ENCODE measurements around the gene TNRC6C.
"Not testable (repeated sequence)": the region's sequence is repeated elsewhere in the genome, so short reads cannot be mapped to it uniquely, and the experiment has no call there.

The TNRC6C gene

GRCh38 chr17:78139861-78140168, 181.3 kb downstream of the TNRC6C start:
- not testable (repeated sequence) for H4K91ac ChIP-seq (ENCODE audit: low read depth, low read length, poor library complexity)

GRCh38 chr17:78140169-78141051, 181.9 kb downstream of the TNRC6C start:
- Histone ChIP-seq H3K27ac (replicated peaks; ENCODE audit: low read length) (no peak overlapping the region), H3K9me3 (replicated peaks in 1 of 2; ENCODE audit: control insufficient read depth in 2 of 2, insufficient read depth in 1 of 2, low read depth in 1 of 2, low read length in 2 of 2) (no peaks in the 10 kb centered on the region), H2BK120ac (ENCODE audit: low read depth, low read length) (peak overlapping the region; percentile 81), H3K23ac (ENCODE audit: low read depth, low read length, poor library complexity) (peak overlapping the region; percentile 98), H2AK5ac (ENCODE audit: low read depth, low read length) (peak overlapping the region; percentile 97), H3K4me3 (ENCODE audit: low read length in 2 of 2) (no peak overlapping the region), H4K91ac (ENCODE audit: low read depth, low read length, poor library complexity) (no peak overlapping the region), H4K8ac (ENCODE audit: low read depth, low read length) (peak overlapping the region; percentile 82), H3K36me3 (replicated peaks in 1 of 2; ENCODE audit: control insufficient read depth in 2 of 2, insufficient read depth in 2 of 2, low read length in 2 of 2) (no peaks in the 10 kb centered on the region), H2BK12ac (ENCODE audit: low read length) (peak overlapping the region; percentile 22), H3K27me3 (ENCODE audit: control insufficient read depth in 3 of 3, insufficient read depth in 3 of 3, low read depth in 1 of 3, low read length in 3 of 3) (peaks cover 0 to 32% (median 3%) of the 10 kb centered on the region in 3 experiments), H3K4me2 (ENCODE audit: insufficient read depth, low read length, poor library complexity, severe bottlenecking) (peak overlapping the region; percentile 40), H2BK15ac (ENCODE audit: low read length) (peak overlapping the region; percentile 81), H3K14ac (ENCODE audit: low read length) (no peak overlapping the region), H3K4me1 (ENCODE audit: control insufficient read depth in 2 of 2, insufficient read depth in 1 of 2, low read depth in 1 of 2, low read length in 2 of 2) (peaks cover 3 to 6% of the 10 kb centered on the region in 2 donors), H3K18ac (ENCODE audit: low read length) (peak overlapping the region; percentile 95), H3K9ac (ENCODE audit: low read depth, low read length, poor library complexity) (peak overlapping the region; percentile 70), H2AFZ (ENCODE audit: low read length) (no peak overlapping the region), H2BK5ac (ENCODE audit: low read length) (no peak overlapping the region), H3K79me1 (ENCODE audit: low read depth, low read length) (peaks cover 2% of the 10 kb centered on the region), H3K4ac (ENCODE audit: low read length) (no peak overlapping the region)
- no CpG with 5 or more reads among the region's 58 CpGs for WGBS, 2 donors (ENCODE audit: extremely low coverage in 2 of 2, insufficient read length in 2 of 2, insufficient replicate concordance in 1 of 2)
- peak; percentile 92 for DNase-seq (ENCODE audit: low spot score)

More at GRCh38 chr17:78139861-78140168, 181.3 kb downstream of the TNRC6C start:
- Histone ChIP-seq H3K18ac (ENCODE audit: low read length) (peak overlapping the region; percentile 8), H3K27me3 (ENCODE audit: control insufficient read depth in 3 of 3, insufficient read depth in 3 of 3, low read depth in 1 of 3, low read length in 3 of 3) (peaks cover 0 to 37% (median 3%) of the 10 kb centered on the region in 3 experiments), H2AK5ac (ENCODE audit: low read depth, low read length) (peak overlapping the region; percentile 89)
- not testable (repeated sequence) for DNase-seq (ENCODE audit: low spot score); H3K27ac ChIP-seq (replicated peaks; ENCODE audit: low read length); H3K4me3 ChIP-seq (ENCODE audit: low read length in 2 of 2); H3K36me3 ChIP-seq (replicated peaks in 1 of 2; ENCODE audit: control insufficient read depth in 2 of 2, insufficient read depth in 2 of 2, low read length in 2 of 2); H3K4ac ChIP-seq (ENCODE audit: low read length); H3K9me3 ChIP-seq (replicated peaks in 1 of 2; ENCODE audit: control insufficient read depth in 2 of 2, insufficient read depth in 1 of 2, low read depth in 1 of 2, low read length in 2 of 2); H3K4me2 ChIP-seq (ENCODE audit: insufficient read depth, low read length, poor library complexity, severe bottlenecking); H3K23ac ChIP-seq (ENCODE audit: low read depth, low read length, poor library complexity); H3K14ac ChIP-seq (ENCODE audit: low read length); H2BK120ac ChIP-seq (ENCODE audit: low read depth, low read length); H4K8ac ChIP-seq (ENCODE audit: low read depth, low read length); H2BK12ac ChIP-seq (ENCODE audit: low read length); H3K79me1 ChIP-seq (ENCODE audit: low read depth, low read length); H3K4me1 ChIP-seq (ENCODE audit: control insufficient read depth in 2 of 2, insufficient read depth in 1 of 2, low read depth in 1 of 2, low read length in 2 of 2); H3K9ac ChIP-seq (ENCODE audit: low read depth, low read length, poor library complexity); H2AFZ ChIP-seq (ENCODE audit: low read length); H2BK15ac ChIP-seq (ENCODE audit: low read length); H2BK5ac ChIP-seq (ENCODE audit: low read length)
- no CpG with 5 or more reads among the region's 12 CpGs for WGBS, 2 donors (ENCODE audit: extremely low coverage in 2 of 2, insufficient read length in 2 of 2, insufficient replicate concordance in 1 of 2)

GRCh38 chr17:78141437-78142118, 183.1 kb downstream of the TNRC6C start:
- no peak overlapping the region for H3K27ac ChIP-seq (replicated peaks; ENCODE audit: low read length)
- H2AFZ ChIP-seq (ENCODE audit: low read length): no peak overlapping the region
- H3K4me3 ChIP-seq (ENCODE audit: low read length in 2 of 2): no peak overlapping the region
- H3K14ac ChIP-seq (ENCODE audit: low read length): peak overlapping the region; percentile 94
- peak overlapping the region; percentile 44 for H3K9ac ChIP-seq (ENCODE audit: low read depth, low read length, poor library complexity)
- H2BK12ac ChIP-seq (ENCODE audit: low read length): peak overlapping the region; percentile 98
- H3K27me3 ChIP-seq (ENCODE audit: control insufficient read depth in 3 of 3, insufficient read depth in 3 of 3, low read depth in 1 of 3, low read length in 3 of 3): peaks cover 0 to 36% (median 3%) of the 10 kb centered on the region in 3 experiments
- H2BK120ac ChIP-seq (ENCODE audit: low read depth, low read length): peak overlapping the region; percentile 91
- no CpG with 5 or more reads among the region's 20 CpGs for WGBS, 2 donors (ENCODE audit: extremely low coverage in 2 of 2, insufficient read length in 2 of 2, insufficient replicate concordance in 1 of 2)
- no peak overlapping the region for H4K8ac ChIP-seq (ENCODE audit: low read depth, low read length)
- no peak overlapping the region for H3K4me2 ChIP-seq (ENCODE audit: insufficient read depth, low read length, poor library complexity, severe bottlenecking)
- peaks cover 3 to 6% of the 10 kb centered on the region in 2 donors for H3K4me1 ChIP-seq (ENCODE audit: control insufficient read depth in 2 of 2, insufficient read depth in 1 of 2, low read depth in 1 of 2, low read length in 2 of 2)
- H3K9me3 ChIP-seq (replicated peaks in 1 of 2; ENCODE audit: control insufficient read depth in 2 of 2, insufficient read depth in 1 of 2, low read depth in 1 of 2, low read length in 2 of 2): peaks cover 0 to 2% of the 10 kb centered on the region in 2 donors
- H2AK5ac ChIP-seq (ENCODE audit: low read depth, low read length): peak overlapping the region; percentile 92
- no peak overlapping the region for H2BK5ac ChIP-seq (ENCODE audit: low read length)
- no peak overlapping the region for H4K91ac ChIP-seq (ENCODE audit: low read depth, low read length, poor library complexity)
- H3K18ac ChIP-seq (ENCODE audit: low read length): peak overlapping the region; percentile 74
- peak overlapping the region; percentile 81 for H2BK15ac ChIP-seq (ENCODE audit: low read length)
- DNase-seq (ENCODE audit: low spot score): no peak
- no peak overlapping the region for H3K4ac ChIP-seq (ENCODE audit: low read length)
- H3K23ac ChIP-seq (ENCODE audit: low read depth, low read length, poor library complexity): peak overlapping the region; percentile 80
- no peaks in the 10 kb centered on the region for H3K36me3 ChIP-seq (replicated peaks in 1 of 2; ENCODE audit: control insufficient read depth in 2 of 2, insufficient read depth in 2 of 2, low read length in 2 of 2)
- peaks cover 2% of the 10 kb centered on the region for H3K79me1 ChIP-seq (ENCODE audit: low read depth, low read length)

Measured in neuronal stem cell (in vitro differentiated cells).